ENCODE measurements around the gene PLCB3. TPM values are rescaled to one million over a fixed set of nuclear protein-coding genes. Genes with fewer than 3 reads are reported as not detected.
"Not testable (repeated sequence)": the region's sequence is repeated elsewhere in the genome, so short reads cannot be mapped to it uniquely, and the experiment has no call there.

The PLCB3 gene
- total RNA-seq, 2 experiments from 2014 or later, result 10.4 to 12.3 TPM

- DNase-seq, H3K27ac Mint-ChIP-seq, H3K27me3 Mint-ChIP-seq, H3K9me3 Mint-ChIP-seq: not testable (repeated sequence)
- POLR2A ChIA-PET, result interaction anchor here (0.6 to 3.0 kb wide), 11 partner anchors 13 to 1364 kb away, joined by 3 to 22 read pairs (median 6); partner anchors contain the start of genes BAD, CCDC88B, ESRRA and FERMT3
- CTCF ChIA-PET, result interaction anchor here (0.6 to 5.0 kb wide), 7 partner anchors 17 to 85 kb away, joined by 3 to 28 read pairs (median 6); partner anchors contain the start of genes CATSPERZ and ESRRA
- Mint-ChIP-seq H3K36me3 (peaks cover 10% of the 10 kb centered on the region), H3K4me1 (ENCODE audit: low read depth) (peaks cover 31% of the 10 kb centered on the region), H3K4me3 (peak overlapping the region; percentile 78)
- intact Hi-C loops (cut with micrococcal nuclease), result loop anchor here (1.0 to 10.0 kb wide), 3 partner anchors 24 to 868 kb away; partner anchors contain the start of genes TM7SF2 and ZNHIT2
These were observed 4.8 kb upstream of the PLCB3 start for GRCh38 chr11:64246621-64246870.

- POLR2A ChIA-PET, result interaction anchor here (0.6 to 3.0 kb wide), 11 partner anchors 13 to 1365 kb away, joined by 3 to 22 read pairs (median 6); partner anchors contain the start of genes BAD, CCDC88B, ESRRA and FERMT3
- Mint-ChIP-seq H3K27ac (peak within 1 kb of the TSS; percentile 90), H3K27me3 (no peaks in the 10 kb centered on the region), H3K4me1 (ENCODE audit: low read depth) (peaks cover 36% of the 10 kb centered on the region), H3K9me3 (no peaks in the 10 kb centered on the region), H3K36me3 (peaks cover 10% of the 10 kb centered on the region), H3K4me3 (peak within 1 kb of the TSS; percentile 91)
- intact Hi-C loops (cut with micrococcal nuclease), result loop anchor here (1.0 to 10.0 kb wide), 3 partner anchors 23 to 868 kb away; partner anchors contain the start of genes TM7SF2 and ZNHIT2
- peak; percentile 88 for DNase-seq
- CTCF ChIA-PET, result interaction anchor here (0.6 to 5.0 kb wide), 8 partner anchors 16 to 85 kb away, joined by 3 to 28 read pairs (median 5); partner anchors contain the start of genes CATSPERZ and ESRRA
These were observed 4.2 kb upstream of the PLCB3 start, which contains the start of gene PPP1R14B for GRCh38 chr11:64246871-64247728. Gene PPP1R14B, minus strand, starts transcription at chr11:64246943. Its CDS starts 270 bp downstream, at chr11:64246673.

GRCh38 chr11:64247729-64248531 lies 3.4 kb upstream of the PLCB3 start:
- Mint-ChIP-seq H3K9me3 (no peaks in the 10 kb centered on the region), H3K27me3 (no peaks in the 10 kb centered on the region), H3K4me3 (peak overlapping the region; percentile 44), H3K36me3 (peaks cover 9% of the 10 kb centered on the region), H3K4me1 (ENCODE audit: low read depth) (peaks cover 32% of the 10 kb centered on the region), H3K27ac (no peak overlapping the region)
- POLR2A ChIA-PET, result interaction anchor here (0.9 to 2.4 kb wide), 4 partner anchors 21 to 70 kb away, joined by 3 to 13 read pairs (median 4); partner anchors contain the start of genes ESRRA, PRDX5, STIP1 and TRMT112
- intact Hi-C loops (cut with micrococcal nuclease), result loop anchor here (10.0 kb wide), 1 partner anchor 867 kb away; the partner anchor contains the start of genes TM7SF2 and ZNHIT2
- CTCF ChIA-PET, result interaction anchor here (1.1 to 5.0 kb wide), 4 partner anchors 21 to 56 kb away, joined by 3 to 28 read pairs (median 14); partner anchors contain the start of genes CATSPERZ and ESRRA
- no peak for DNase-seq

- Mint-ChIP-seq H3K27me3 (no peaks in the 10 kb centered on the region), H3K4me3 (no peak overlapping the region), H3K27ac (no peak overlapping the region), H3K9me3 (no peaks in the 10 kb centered on the region), H3K4me1 (ENCODE audit: low read depth) (peaks cover 25% of the 10 kb centered on the region), H3K36me3 (peaks cover 4% of the 10 kb centered on the region)
- DNase-seq, result no peak
- ChIA-PET POLR2A (interaction anchor here (0.9 to 2.6 kb wide), 3 partner anchors 20 to 63 kb away, joined by 3 to 8 read pairs (median 3); partner anchors contain the start of gene STIP1), CTCF (no interaction called here)
- intact Hi-C loops (cut with micrococcal nuclease), result loop anchor here (10.0 kb wide), 1 partner anchor 866 kb away; the partner anchor contains the start of genes TM7SF2 and ZNHIT2
These were observed 2.8 kb upstream of the PLCB3 start for GRCh38 chr11:64248578-64248977.

- H3K27ac Mint-ChIP-seq, result no peak overlapping the region
- no peaks in the 10 kb centered on the region for H3K9me3 Mint-ChIP-seq
- no peak for DNase-seq
- H3K4me1 Mint-ChIP-seq (ENCODE audit: low read depth), result peaks cover 21% of the 10 kb centered on the region
- no peak overlapping the region for H3K4me3 Mint-ChIP-seq
- POLR2A ChIA-PET, result interaction anchor here (1.5 to 2.6 kb wide), 2 partner anchors 20 to 22 kb away, joined by 3 to 8 read pairs; no protein-coding TSS in a partner anchor
- no peaks in the 10 kb centered on the region for H3K27me3 Mint-ChIP-seq
- intact Hi-C loops (cut with micrococcal nuclease), result loop anchor here (10.0 kb wide), 1 partner anchor 866 kb away; the partner anchor contains the start of genes TM7SF2 and ZNHIT2
- CTCF ChIA-PET, result interaction anchor here (0.6 to 3.8 kb wide), 3 partner anchors 22 to 55 kb away, joined by 4 to 29 read pairs (median 12); partner anchors contain the start of gene CATSPERZ
- no peaks in the 10 kb centered on the region for H3K36me3 Mint-ChIP-seq
These were observed 2.3 kb upstream of the PLCB3 start for GRCh38 chr11:64249038-64249437.

GRCh38 chr11:64249563-64250414 lies 1.5 kb upstream of the PLCB3 start:
- H3K27ac Mint-ChIP-seq, result peak overlapping the region; percentile 18
- H3K27me3 Mint-ChIP-seq, result no peaks in the 10 kb centered on the region
- H3K9me3 Mint-ChIP-seq, result no peaks in the 10 kb centered on the region
- H3K4me1 Mint-ChIP-seq (ENCODE audit: low read depth), result peaks cover 18% of the 10 kb centered on the region
- H3K4me3 Mint-ChIP-seq, result no peak overlapping the region
- ChIA-PET POLR2A (interaction anchor here (1.1 to 2.6 kb wide), 5 partner anchors 9 to 63 kb away, joined by 3 to 8 read pairs (median 4); partner anchors contain the start of genes ESRRA and FKBP2), CTCF (interaction anchor here (0.6 to 3.8 kb wide), 13 partner anchors 7 to 55 kb away, joined by 3 to 29 read pairs (median 8); partner anchors contain the start of genes BAD, CATSPERZ and FERMT3)
- DNase-seq, result no peak
- no peaks in the 10 kb centered on the region for H3K36me3 Mint-ChIP-seq
- intact Hi-C loops (cut with micrococcal nuclease), result loop anchor here (10.0 kb wide), 1 partner anchor 865 kb away; the partner anchor contains the start of genes TM7SF2 and ZNHIT2

- ChIA-PET POLR2A (interaction anchor here (1.1 to 2.6 kb wide), 5 partner anchors 9 to 63 kb away, joined by 3 to 8 read pairs (median 4); partner anchors contain the start of genes ESRRA and FKBP2), CTCF (interaction anchor here (1.1 to 3.8 kb wide), 13 partner anchors 8 to 67 kb away, joined by 3 to 29 read pairs (median 8); partner anchors contain the start of genes BAD, CATSPERZ, FERMT3 and PRDX5)
- intact Hi-C loops (cut with micrococcal nuclease), result loop anchor here (1.0 kb wide), 1 partner anchor 19 kb away; no protein-coding TSS in a partner anchor
- Mint-ChIP-seq H3K27ac (no peak overlapping the region), H3K9me3 (no peaks in the 10 kb centered on the region), H3K27me3 (no peaks in the 10 kb centered on the region), H3K4me1 (ENCODE audit: low read depth) (peaks cover 18% of the 10 kb centered on the region), H3K36me3 (no peaks in the 10 kb centered on the region), H3K4me3 (peak overlapping the region; percentile 75)
- DNase-seq, result no peak
These were observed 815 bp upstream of the PLCB3 start for GRCh38 chr11:64250415-64251015.

GRCh38 chr11:64251753-64252002 lies 348 bp downstream of the PLCB3 start:
- Mint-ChIP-seq H3K27ac (no peak overlapping the region), H3K36me3 (no peaks in the 10 kb centered on the region), H3K4me1 (ENCODE audit: low read depth) (peaks cover 18% of the 10 kb centered on the region), H3K27me3 (no peaks in the 10 kb centered on the region), H3K4me3 (peak overlapping the region; percentile 83), H3K9me3 (no peaks in the 10 kb centered on the region)
- intact Hi-C loops (cut with micrococcal nuclease), result loop anchor here (1.0 kb wide), 1 partner anchor 18 kb away; no protein-coding TSS in a partner anchor
- CTCF ChIA-PET, result interaction anchor here (0.6 to 3.8 kb wide), 13 partner anchors 9 to 68 kb away, joined by 3 to 29 read pairs (median 7); partner anchors contain the start of genes BAD, CATSPERZ, FERMT3 and NUDT22
- POLR2A ChIA-PET, result interaction anchor here (1.0 to 1.5 kb wide), 3 partner anchors 17 to 60 kb away, joined by 3 to 8 read pairs (median 4); no protein-coding TSS in a partner anchor
- DNase-seq, result no peak

GRCh38 chr11:64252003-64252872 lies 908 bp downstream of the PLCB3 start:
- intact Hi-C loops (cut with micrococcal nuclease), result no loop called here
- no peak overlapping the region for H3K27ac Mint-ChIP-seq

More at GRCh38 chr11:64252003-64252872, 908 bp downstream of the PLCB3 start:
- POLR2A ChIA-PET, result interaction anchor here (0.7 to 1.5 kb wide), 5 partner anchors 9 to 61 kb away, joined by 3 to 8 read pairs (median 3); no protein-coding TSS in a partner anchor
- Mint-ChIP-seq H3K27me3 (no peaks in the 10 kb centered on the region), H3K4me3 (peak overlapping the region; percentile 83), H3K9me3 (no peaks in the 10 kb centered on the region), H3K4me1 (ENCODE audit: low read depth) (peaks cover 18% of the 10 kb centered on the region), H3K36me3 (no peaks in the 10 kb centered on the region)
- CTCF ChIA-PET, result interaction anchor here (0.6 to 3.8 kb wide), 13 partner anchors 9 to 69 kb away, joined by 3 to 29 read pairs (median 6); partner anchors contain the start of genes CATSPERZ, FERMT3, NUDT22 and PRDX5
- DNase-seq, result peak; percentile 31
